G401 (cell line): ENCODE results near the gene UFD1. TPM values are rescaled to one million over a fixed set of nuclear protein-coding genes. Genes with fewer than 3 reads are reported as not detected.
A peak's percentile ranks its signal among the peaks of the same experiment; 100 is the strongest.

ENCODE experiments used
- DNase-seq: peaks from one replicate; pipeline ENCODE4 v3.0.0-alpha.2; 2015; ENCODE audit warnings: low spot score
- in situ Hi-C: cut with HindIII; loops from 2 replicates; pipeline ENCODE4 v1.10.0; 2016; ENCODE audit warnings: low sequenced_read_pairs, mixed read lengths
- total RNA-seq: library from RNA; depleted of rRNA; stranded (reverse); fragments of >200 nt; shearing (Covaris generic); gene quantifications from 2 replicates; pipeline ENCODE4 v1.2.3, GENCODE V29; 2014

The UFD1 gene
- total RNA-seq, 1 experiment from 2014 or later: 74.1 TPM

- in situ Hi-C loops: no loop called here
- no peak for DNase-seq
These were observed 19.8 kb upstream of the UFD1 start for GRCh38 chr22:19498866-19499190.

- in situ Hi-C loops: no loop called here
These were observed 19.3 kb upstream of the UFD1 start for GRCh38 chr22:19498154-19498865.

GRCh38 chr22:19497245-19497644 lies 18.3 kb upstream of the UFD1 start:
- in situ Hi-C loops: no loop called here

More at GRCh38 chr22:19498154-19498865, 19.3 kb upstream of the UFD1 start:
- DNase-seq: no peak

GRCh38 chr22:19496324-19496630 lies 17.3 kb upstream of the UFD1 start:
- in situ Hi-C loops: no loop called here

More at GRCh38 chr22:19497245-19497644, 18.3 kb upstream of the UFD1 start:
- no peak for DNase-seq

GRCh38 chr22:19495562-19496323 lies 16.8 kb upstream of the UFD1 start:
- peak; percentile 17 for DNase-seq
- in situ Hi-C loops: no loop called here

More at GRCh38 chr22:19496324-19496630, 17.3 kb upstream of the UFD1 start:
- no peak for DNase-seq

- in situ Hi-C loops: no loop called here
- DNase-seq: no peak
These were observed 15.7 kb upstream of the UFD1 start for GRCh38 chr22:19494676-19495173.

GRCh38 chr22:19494001-19494560 lies 15.1 kb upstream of the UFD1 start:
- no peak for DNase-seq
- in situ Hi-C loops: no loop called here

GRCh38 chr22:19492504-19493174 lies 13.6 kb upstream of the UFD1 start:
- no peak for DNase-seq
- in situ Hi-C loops: no loop called here

- in situ Hi-C loops: no loop called here
- no peak for DNase-seq
These were observed 11.7 kb upstream of the UFD1 start for GRCh38 chr22:19490628-19491230.

- in situ Hi-C loops: no loop called here
These were observed 10.2 kb upstream of the UFD1 start for GRCh38 chr22:19488884-19489843.

GRCh38 chr22:19488285-19488684 lies 9.3 kb upstream of the UFD1 start:
- in situ Hi-C loops: no loop called here
- DNase-seq: no peak

More at GRCh38 chr22:19488884-19489843, 10.2 kb upstream of the UFD1 start:
- DNase-seq: peak; percentile 22

- in situ Hi-C loops: no loop called here
- no peak for DNase-seq
These were observed 4.7 kb upstream of the UFD1 start for GRCh38 chr22:19483481-19484244.

- in situ Hi-C loops: no loop called here
These were observed 3.3 kb upstream of the UFD1 start for GRCh38 chr22:19482297-19482696.

GRCh38 chr22:19480789-19481188 lies 1.8 kb upstream of the UFD1 start:
- in situ Hi-C loops: no loop called here
- DNase-seq: no peak

More at GRCh38 chr22:19482297-19482696, 3.3 kb upstream of the UFD1 start:
- no peak for DNase-seq

GRCh38 chr22:19480173-19480568 lies 1.2 kb upstream of the UFD1 start:
- no peak for DNase-seq
- in situ Hi-C loops: no loop called here

- in situ Hi-C loops: no loop called here
- peak; percentile 100 for DNase-seq
These were observed 571 bp upstream of the UFD1 start, which contains the start of gene CDC45 for GRCh38 chr22:19479355-19480172. TSS of gene CDC45 (plus strand) at chr22:19479920. CDS start at chr22:19479969, 49 bp downstream.
